ENCODE results near the gene ARHGAP36. TPM values are rescaled to one million over a fixed set of nuclear protein-coding genes. Genes with fewer than 3 reads are reported as not detected.

ARHGAP36 gene
- total RNA-seq: not detected in 2 replicates

DNA sequence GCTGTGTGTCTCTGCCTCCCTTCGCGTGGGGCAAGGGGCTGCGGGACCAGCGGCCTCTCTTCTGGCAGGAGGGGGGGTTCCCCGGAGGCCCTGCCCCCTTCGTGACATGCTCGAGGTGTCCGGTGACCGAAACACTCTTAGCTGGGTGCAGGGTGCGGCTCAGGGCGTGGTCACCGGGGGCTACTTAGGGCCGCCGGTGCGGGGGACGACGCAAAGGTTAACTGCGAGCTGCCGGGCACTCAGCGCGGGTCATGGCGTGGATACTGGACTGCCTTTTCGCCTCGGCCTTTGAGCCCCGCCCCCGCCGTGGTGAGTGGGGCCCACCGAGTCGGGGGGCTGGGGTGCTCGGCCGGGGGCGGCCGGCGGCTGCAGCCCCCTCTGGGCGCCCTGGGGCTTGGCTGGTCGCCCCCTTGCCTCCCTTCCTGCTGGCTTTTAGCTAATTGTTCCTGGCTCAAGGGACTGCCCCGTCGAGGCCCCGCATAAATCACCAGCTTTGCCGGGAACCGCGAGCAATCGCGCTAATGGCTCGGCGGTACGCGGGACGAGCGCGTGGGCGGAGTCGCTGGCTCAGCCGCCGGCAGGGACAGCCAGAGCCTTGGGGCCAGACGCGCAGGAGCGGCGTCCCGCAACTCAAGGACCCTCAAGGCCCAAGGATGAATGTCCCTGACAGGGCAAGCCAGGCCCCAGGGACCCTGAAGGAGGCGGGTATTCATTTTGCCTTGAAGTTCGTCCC is at the start of gene ARHGAP36:
Gene ARHGAP36, plus strand, starts transcription at position 211 of the 733 bp plus-strand sequence. CDS start 23,320 bp downstream, outside the sequence.
- intact Hi-C loops (cut with micrococcal nuclease): no loop called here
- Mint-ChIP-seq H3K36me3 (ENCODE audit: low read depth) (no peaks in the 10 kb centered on the region), H3K27me3 (ENCODE audit: low read depth) (peaks cover 25% of the 10 kb centered on the region), H3K4me1 (ENCODE audit: low read depth) (no peaks in the 10 kb centered on the region), H3K27ac (no peak within 1 kb of the TSS), H3K9me3 (no peaks in the 10 kb centered on the region), H3K4me3 (ENCODE audit: low read depth) (no peak within 1 kb of the TSS)
- no peak for DNase-seq (ENCODE audit: low spot score)

- DNase-seq (ENCODE audit: low spot score): no peak
- Mint-ChIP-seq H3K27ac (no peak overlapping the region), H3K4me1 (ENCODE audit: low read depth) (no peaks in the 10 kb centered on the region), H3K9me3 (no peaks in the 10 kb centered on the region), H3K27me3 (ENCODE audit: low read depth) (no peaks in the 10 kb centered on the region), H3K36me3 (ENCODE audit: low read depth) (no peaks in the 10 kb centered on the region), H3K4me3 (ENCODE audit: low read depth) (no peak overlapping the region)
- intact Hi-C loops (cut with micrococcal nuclease): no loop called here
Measured at GRCh38 chrX:131010186-131010585, 48.0 kb upstream of the ARHGAP36 start.

GRCh38 chrX:131025336-131025735 is 32.8 kb upstream of the ARHGAP36 start:
- DNase-seq (ENCODE audit: low spot score): no peak
- Mint-ChIP-seq H3K27me3 (ENCODE audit: low read depth) (peaks cover 3% of the 10 kb centered on the region), H3K27ac (no peak overlapping the region), H3K9me3 (no peaks in the 10 kb centered on the region), H3K4me3 (ENCODE audit: low read depth) (no peak overlapping the region), H3K4me1 (ENCODE audit: low read depth) (no peaks in the 10 kb centered on the region), H3K36me3 (ENCODE audit: low read depth) (no peaks in the 10 kb centered on the region)
- intact Hi-C loops (cut with micrococcal nuclease): no loop called here

DNA sequence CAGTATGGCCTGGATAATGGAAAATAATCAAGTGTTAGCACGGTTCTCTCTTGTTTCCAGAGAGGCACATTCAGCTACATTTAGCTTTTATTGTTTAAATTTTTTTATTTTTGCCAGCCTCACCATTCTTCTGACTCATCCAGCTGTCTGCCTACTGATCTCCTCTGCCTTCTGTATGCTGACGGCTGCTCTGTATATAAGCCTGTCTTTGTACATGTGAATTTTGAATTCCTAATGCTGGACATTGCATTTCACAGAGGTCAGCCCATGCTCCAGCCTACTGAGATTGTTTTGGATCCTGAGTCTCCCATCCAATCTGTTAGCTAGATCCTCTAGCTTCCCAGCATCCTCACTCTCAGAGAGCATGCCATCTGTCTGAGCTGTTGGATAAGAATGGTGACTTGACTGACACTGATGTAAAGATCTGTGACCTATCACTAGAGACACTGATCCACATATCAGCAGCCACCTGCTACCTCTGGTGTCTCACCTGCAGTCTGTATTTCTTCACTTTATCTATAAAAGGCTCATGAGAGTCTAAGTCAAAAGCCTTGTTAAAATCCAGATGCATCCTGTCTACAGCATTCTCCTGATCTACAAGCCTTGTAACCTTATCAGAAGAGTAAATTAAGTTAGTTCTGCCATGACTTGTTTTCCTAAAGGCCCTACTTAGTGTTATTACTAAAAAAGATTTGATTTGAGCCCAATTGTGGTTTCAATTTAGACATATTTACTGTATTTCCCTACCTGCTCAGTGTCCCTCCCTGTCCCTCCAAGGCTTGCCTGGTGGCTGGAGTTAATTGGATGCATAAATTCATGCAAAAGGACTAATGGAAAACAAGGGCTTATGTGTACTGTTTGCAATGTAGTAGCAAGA is 25.6 kb upstream of the ARHGAP36 start:
- Mint-ChIP-seq H3K27ac (no peak overlapping the region), H3K9me3 (no peaks in the 10 kb centered on the region), H3K4me3 (ENCODE audit: low read depth) (no peak overlapping the region), H3K27me3 (ENCODE audit: low read depth) (no peaks in the 10 kb centered on the region), H3K4me1 (ENCODE audit: low read depth) (no peaks in the 10 kb centered on the region), H3K36me3 (ENCODE audit: low read depth) (no peaks in the 10 kb centered on the region)
- no peak for DNase-seq (ENCODE audit: low spot score)
- intact Hi-C loops (cut with micrococcal nuclease): no loop called here

DNA sequence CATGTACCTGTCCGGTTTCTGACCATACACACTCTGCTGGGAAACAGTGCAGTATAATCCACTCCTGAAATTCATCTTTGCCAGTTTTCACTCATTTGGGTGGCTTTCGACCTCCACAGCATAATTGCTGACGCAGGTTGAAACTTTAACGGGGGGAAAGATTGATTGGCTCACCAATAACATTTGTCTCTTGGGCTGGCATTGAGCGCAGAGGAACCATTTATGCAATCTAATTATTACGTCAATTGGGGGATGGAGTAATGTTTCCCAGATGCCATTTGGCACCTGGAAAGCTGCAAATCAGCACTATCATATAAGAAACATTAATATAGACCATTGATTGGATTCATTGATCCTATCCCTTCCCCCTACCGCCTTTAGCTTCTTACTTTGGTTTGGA is 24.1 kb upstream of the ARHGAP36 start:
- H3K9me3 Mint-ChIP-seq: no peaks in the 10 kb centered on the region
- no peak overlapping the region for H3K4me3 Mint-ChIP-seq (ENCODE audit: low read depth)
- no peak for DNase-seq (ENCODE audit: low spot score)
- no peaks in the 10 kb centered on the region for H3K27me3 Mint-ChIP-seq (ENCODE audit: low read depth)
- no peaks in the 10 kb centered on the region for H3K36me3 Mint-ChIP-seq (ENCODE audit: low read depth)
- no peaks in the 10 kb centered on the region for H3K4me1 Mint-ChIP-seq (ENCODE audit: low read depth)
- intact Hi-C loops (cut with micrococcal nuclease): no loop called here
- H3K27ac Mint-ChIP-seq: no peak overlapping the region

DNA sequence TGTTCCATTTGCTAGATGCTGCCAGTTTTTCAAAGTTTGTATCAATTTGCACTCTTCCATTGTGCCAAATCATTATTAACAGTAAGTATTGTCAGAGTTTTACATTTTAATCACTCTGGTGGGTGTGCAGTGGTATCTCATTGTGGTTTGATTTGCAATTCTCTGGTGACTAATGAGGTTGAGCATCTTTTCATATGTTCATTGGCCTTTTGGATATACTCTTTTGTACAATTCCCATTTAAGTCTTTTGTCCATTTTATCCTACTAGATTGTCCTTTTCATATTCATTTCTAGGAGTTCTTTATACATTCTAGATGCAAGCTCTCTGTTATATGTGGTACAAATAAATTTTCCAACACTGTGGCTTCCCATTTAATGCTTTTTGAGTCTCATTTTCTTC is 17.4 kb upstream of the ARHGAP36 start:
- no peak for DNase-seq (ENCODE audit: low spot score)
- H3K36me3 Mint-ChIP-seq (ENCODE audit: low read depth): no peaks in the 10 kb centered on the region
- no peak overlapping the region for H3K27ac Mint-ChIP-seq
- no peaks in the 10 kb centered on the region for H3K27me3 Mint-ChIP-seq (ENCODE audit: low read depth)
- intact Hi-C loops (cut with micrococcal nuclease): no loop called here
- H3K4me3 Mint-ChIP-seq (ENCODE audit: low read depth): no peak overlapping the region
- H3K4me1 Mint-ChIP-seq (ENCODE audit: low read depth): no peaks in the 10 kb centered on the region
- no peaks in the 10 kb centered on the region for H3K9me3 Mint-ChIP-seq

DNA sequence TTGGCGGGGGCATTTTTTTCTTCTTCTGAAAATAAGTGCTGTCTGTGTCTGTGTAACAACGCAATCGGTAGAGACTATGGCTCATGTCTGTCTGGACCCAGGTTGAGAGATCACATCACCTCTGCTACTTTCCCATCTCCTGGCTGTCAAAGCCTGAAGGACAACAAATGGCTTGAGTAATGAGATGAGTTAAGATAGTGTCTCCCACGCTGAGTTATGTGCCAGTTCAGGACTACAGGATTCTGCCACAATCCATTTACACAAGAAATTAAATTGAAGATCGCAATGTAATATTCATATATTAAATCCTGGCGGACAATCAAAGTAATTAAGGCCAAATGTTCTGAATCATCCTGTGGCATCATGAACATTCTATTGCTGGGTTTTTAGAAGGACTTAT is 16.5 kb upstream of the ARHGAP36 start:
- H3K27ac Mint-ChIP-seq: no peak overlapping the region

GRCh38 chrX:131045726-131046125 is 12.4 kb upstream of the ARHGAP36 start:
- no peaks in the 10 kb centered on the region for H3K4me1 Mint-ChIP-seq (ENCODE audit: low read depth)
- H3K9me3 Mint-ChIP-seq: no peaks in the 10 kb centered on the region
- no peak for DNase-seq (ENCODE audit: low spot score)
- intact Hi-C loops (cut with micrococcal nuclease): no loop called here
- H3K36me3 Mint-ChIP-seq (ENCODE audit: low read depth): no peaks in the 10 kb centered on the region
- peaks cover 3% of the 10 kb centered on the region for H3K27me3 Mint-ChIP-seq (ENCODE audit: low read depth)
- H3K27ac Mint-ChIP-seq: no peak overlapping the region
- no peak overlapping the region for H3K4me3 Mint-ChIP-seq (ENCODE audit: low read depth)

More for the DNA sequence above, 16.5 kb upstream of the ARHGAP36 start:
- DNase-seq (ENCODE audit: low spot score): no peak
- Mint-ChIP-seq H3K27me3 (ENCODE audit: low read depth) (no peaks in the 10 kb centered on the region), H3K9me3 (no peaks in the 10 kb centered on the region), H3K4me3 (ENCODE audit: low read depth) (no peak overlapping the region), H3K4me1 (ENCODE audit: low read depth) (no peaks in the 10 kb centered on the region), H3K36me3 (ENCODE audit: low read depth) (no peaks in the 10 kb centered on the region)
- intact Hi-C loops (cut with micrococcal nuclease): no loop called here

GRCh38 chrX:131046596-131046995 is 11.6 kb upstream of the ARHGAP36 start:
- intact Hi-C loops (cut with micrococcal nuclease): no loop called here
- Mint-ChIP-seq H3K9me3 (no peaks in the 10 kb centered on the region), H3K4me1 (ENCODE audit: low read depth) (no peaks in the 10 kb centered on the region), H3K4me3 (ENCODE audit: low read depth) (no peak overlapping the region), H3K27ac (no peak overlapping the region), H3K27me3 (ENCODE audit: low read depth) (peaks cover 3% of the 10 kb centered on the region), H3K36me3 (ENCODE audit: low read depth) (no peaks in the 10 kb centered on the region)
- DNase-seq (ENCODE audit: low spot score): no peak

DNA sequence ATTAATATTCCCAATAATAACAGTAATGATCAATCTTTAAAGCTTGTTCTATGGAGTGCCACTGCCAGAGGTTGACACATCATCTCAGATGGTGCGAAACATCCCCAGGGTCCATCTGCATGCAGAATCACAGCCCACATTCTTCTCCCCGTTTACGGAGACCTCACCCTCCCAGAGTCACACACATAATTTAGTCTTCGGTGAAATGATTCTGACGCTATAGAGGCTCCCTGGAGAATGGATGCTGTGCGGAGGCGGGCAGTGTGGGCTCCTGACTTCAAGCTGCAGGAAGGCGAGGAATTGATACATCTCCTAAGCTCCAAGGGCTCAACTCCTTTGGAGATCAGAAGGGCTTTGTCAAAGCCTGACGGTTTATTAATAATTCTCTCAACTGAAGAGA is 11.0 kb upstream of the ARHGAP36 start:
- intact Hi-C loops (cut with micrococcal nuclease): no loop called here
- no peak overlapping the region for H3K4me3 Mint-ChIP-seq (ENCODE audit: low read depth)
- H3K4me1 Mint-ChIP-seq (ENCODE audit: low read depth): no peaks in the 10 kb centered on the region
- H3K36me3 Mint-ChIP-seq (ENCODE audit: low read depth): no peaks in the 10 kb centered on the region
- H3K9me3 Mint-ChIP-seq: no peaks in the 10 kb centered on the region
- H3K27me3 Mint-ChIP-seq (ENCODE audit: low read depth): peaks cover 3% of the 10 kb centered on the region
- DNase-seq (ENCODE audit: low spot score): no peak
- H3K27ac Mint-ChIP-seq: no peak overlapping the region

DNA sequence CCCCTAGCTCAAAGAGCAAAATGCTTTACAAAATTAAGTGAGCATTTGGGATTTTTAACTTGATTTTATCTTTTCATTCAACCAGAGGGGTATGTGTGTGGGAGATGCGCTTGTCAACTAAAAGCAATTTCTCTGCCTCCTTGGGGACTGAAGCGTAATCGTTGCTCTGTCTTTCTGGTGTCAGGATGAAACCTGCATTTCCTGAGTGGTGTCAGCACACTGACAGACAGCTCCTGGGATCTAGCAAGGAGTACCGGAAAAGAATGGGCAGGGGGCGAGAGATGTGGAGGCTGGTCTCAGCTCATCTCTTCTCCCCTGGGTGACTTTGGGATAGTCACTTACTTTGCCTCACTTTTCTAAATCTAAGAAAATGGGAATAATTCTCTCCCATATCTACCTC is 5.1 kb upstream of the ARHGAP36 start:
- Mint-ChIP-seq H3K4me3 (ENCODE audit: low read depth) (no peak overlapping the region), H3K27me3 (ENCODE audit: low read depth) (peaks cover 10% of the 10 kb centered on the region), H3K4me1 (ENCODE audit: low read depth) (no peaks in the 10 kb centered on the region), H3K36me3 (ENCODE audit: low read depth) (no peaks in the 10 kb centered on the region), H3K27ac (no peak overlapping the region), H3K9me3 (no peaks in the 10 kb centered on the region)
- DNase-seq (ENCODE audit: low spot score): no peak
- intact Hi-C loops (cut with micrococcal nuclease): no loop called here

DNA sequence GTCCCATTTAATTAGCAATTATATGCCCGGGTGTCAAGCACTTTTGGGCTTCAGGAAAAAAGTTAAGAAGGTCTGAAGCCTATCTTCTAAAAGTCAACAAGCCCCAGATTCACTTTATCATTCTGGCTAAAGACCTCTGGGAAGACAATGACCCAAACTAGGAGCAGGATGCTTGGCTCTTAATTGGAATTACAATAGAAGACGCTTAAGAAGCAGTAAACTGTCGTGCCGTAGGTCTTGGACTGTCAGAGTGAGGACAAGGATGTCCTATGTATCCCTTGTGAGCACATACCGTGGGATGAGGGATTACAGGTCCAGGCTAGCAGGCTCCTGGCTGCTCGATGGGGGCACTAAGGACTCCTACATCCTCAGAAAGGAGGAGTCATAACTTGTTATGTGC is 3.2 kb upstream of the ARHGAP36 start:
- peaks cover 19% of the 10 kb centered on the region for H3K27me3 Mint-ChIP-seq (ENCODE audit: low read depth)

DNA sequence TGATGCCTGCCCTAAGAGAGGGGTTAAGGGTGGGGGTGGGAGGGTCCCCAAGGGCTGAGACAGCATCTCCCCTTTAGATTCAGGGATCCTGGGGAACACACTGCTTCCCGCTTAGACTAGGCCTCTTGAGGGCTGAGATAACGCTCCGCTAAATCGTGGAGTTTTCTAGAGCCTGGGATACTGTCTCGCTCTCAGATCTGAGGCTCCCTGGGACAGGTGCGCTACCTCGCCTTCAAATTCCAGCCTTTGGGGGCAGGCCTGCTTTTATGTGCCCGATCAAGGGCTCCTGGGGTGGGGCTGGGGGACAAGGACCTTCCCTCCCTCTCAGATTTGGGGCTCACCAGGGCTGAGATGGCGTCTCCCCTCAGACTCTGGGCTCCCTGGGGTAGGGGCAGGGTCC is 440 bp upstream of the ARHGAP36 start:
- intact Hi-C loops (cut with micrococcal nuclease): no loop called here
- Mint-ChIP-seq H3K9me3 (no peaks in the 10 kb centered on the region), H3K4me3 (ENCODE audit: low read depth) (no peak overlapping the region), H3K4me1 (ENCODE audit: low read depth) (no peaks in the 10 kb centered on the region), H3K27ac (no peak overlapping the region), H3K27me3 (ENCODE audit: low read depth) (peaks cover 25% of the 10 kb centered on the region), H3K36me3 (ENCODE audit: low read depth) (no peaks in the 10 kb centered on the region)
- DNase-seq (ENCODE audit: low spot score): no peak

More for the DNA sequence above, 3.2 kb upstream of the ARHGAP36 start:
- Mint-ChIP-seq H3K36me3 (ENCODE audit: low read depth) (no peaks in the 10 kb centered on the region), H3K4me3 (ENCODE audit: low read depth) (no peak overlapping the region), H3K4me1 (ENCODE audit: low read depth) (no peaks in the 10 kb centered on the region), H3K27ac (no peak overlapping the region), H3K9me3 (no peaks in the 10 kb centered on the region)
- intact Hi-C loops (cut with micrococcal nuclease): no loop called here
- no peak for DNase-seq (ENCODE audit: low spot score)

Measured in activated T-helper 2 cell treated with anti-CD3 and anti-CD28 coated beads, Interferon-gamma antibody, Interleukin-2, Interleukin-4, amounts not matched to agents 10 μg/mL and 5 μg/mL and 100 μg/mL, durations not matched to agents 14 hours and 24 hours and 36 hours (primary cell).